ENCODE results near the gene MEGF6.

DNA sequence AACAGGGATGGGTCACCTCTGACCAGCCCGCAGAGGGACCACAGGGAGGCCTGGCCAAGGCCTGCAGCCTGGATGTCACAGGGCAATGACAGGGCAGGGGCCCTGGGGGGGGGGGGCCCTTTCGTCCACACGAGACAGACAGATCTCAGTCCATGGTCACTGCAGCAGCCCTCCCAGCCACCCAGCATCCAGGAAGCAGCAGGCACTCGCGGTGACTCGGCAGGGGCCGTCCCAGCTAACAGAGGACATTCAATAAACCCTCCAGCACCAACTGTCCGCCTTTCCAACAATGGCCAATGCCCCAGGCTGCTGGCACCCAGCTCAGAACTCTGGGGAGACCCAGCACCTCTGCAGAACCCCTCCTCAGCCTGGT lies 32.9 kb downstream of the MEGF6 start:
- TF ChIP-seq CTCF (conservative IDR thresholded peaks at IDR 0.05): no peak
- TF ChIP-seq ZFX (IDR thresholded peaks at IDR 0.05): no peak
